GM23338 (cell line): ENCODE results near the gene SGO2. TPM values are rescaled to one million over a fixed set of nuclear protein-coding genes. Genes with fewer than 3 reads are reported as not detected.

Experiments
- ATAC-seq: fragments of 200-7000 bp; cut with Tn5 transposase; 3 replicates; pipeline ENCODE4 v1.9.1; 2020
- DNase-seq: peaks from one replicate; pipeline ENCODE4 v3.0.0-alpha.2; 2015; ENCODE audit warnings: low spot score
- H2AFZ ChIP-seq: fragments of 200-600 bp; sonication (generic); 2 replicates; pipeline ENCODE4 v1.8.0; 2016; ENCODE audit warnings: antibody characterized with exemption, mild to moderate bottlenecking, moderate library complexity
- H3F3A ChIP-seq: fragments of 200-600 bp; sonication (generic); replicated peaks from 2 replicates; pipeline ENCODE4 v1.8.0; 2017; ENCODE audit warnings: antibody characterized with exemption, mixed run types, low read depth
- H3K27ac ChIP-seq: fragments of 200-600 bp; sonication (generic); 2 replicates; pipeline ENCODE4 v1.6.1; 2016; ENCODE audit warnings: low read depth
- H3K27me3 ChIP-seq: fragments of 200-600 bp; sonication (generic); 2 replicates; pipeline ENCODE4 v1.8.0; 2016; ENCODE audit warnings: mild to moderate bottlenecking, mixed run types, moderate library complexity; ENCODE audit not compliant: insufficient read depth
- H3K36me3 ChIP-seq: fragments of 200-600 bp; sonication (generic); 2 replicates; pipeline ENCODE4 v1.8.0; 2016; ENCODE audit warnings: mild to moderate bottlenecking; ENCODE audit not compliant: insufficient read depth
- H3K4me1 ChIP-seq: fragments of 200-600 bp; sonication (generic); 2 replicates; pipeline ENCODE4 v1.8.0; 2016; ENCODE audit warnings: mild to moderate bottlenecking, moderate library complexity; ENCODE audit not compliant: insufficient read depth
- H3K4me2 ChIP-seq: fragments of 200-600 bp; sonication (generic); 2 replicates; pipeline ENCODE4 v1.7.1; 2017; ENCODE audit warnings: mixed run types
- H3K4me3 ChIP-seq: fragments of 200-600 bp; sonication (generic); 2 replicates; pipeline ENCODE4 v1.6.1; 2016; ENCODE audit warnings: mixed run types
- H3K79me2 ChIP-seq: fragments of 200-600 bp; sonication (generic); replicated peaks from 2 replicates; pipeline ENCODE4 v1.8.0; 2017; ENCODE audit warnings: mild to moderate bottlenecking; ENCODE audit not compliant: insufficient read depth
- H3K9me2 ChIP-seq: fragments of 200-600 bp; sonication (generic); 2 replicates; pipeline ENCODE4 v1.8.0; 2017; ENCODE audit not compliant: insufficient read depth
- H4K20me1 ChIP-seq: fragments of 200-600 bp; sonication (generic); replicated peaks from 2 replicates; pipeline ENCODE4 v1.8.0; 2017; ENCODE audit warnings: mild to moderate bottlenecking; ENCODE audit not compliant: insufficient read depth
- H3K27ac Mint-ChIP-seq: 2 replicates; pipeline ENCODE4 v1.8.0; 2020; ENCODE audit warnings: inconsistent platforms, mild to moderate bottlenecking, moderate library complexity, mixed read lengths
- H3K27me3 Mint-ChIP-seq: 3 replicates; pipeline ENCODE4 v1.8.0; 2022; ENCODE audit warnings: low read depth, mild to moderate bottlenecking, moderate library complexity, mixed read lengths, inconsistent platforms; ENCODE audit not compliant: insufficient read depth, poor library complexity
- H3K36me3 Mint-ChIP-seq: 3 replicates; pipeline ENCODE4 v1.8.0; 2021; ENCODE audit warnings: low read depth, mild to moderate bottlenecking, inconsistent platforms, moderate library complexity, mixed read lengths
- H3K4me1 Mint-ChIP-seq: 3 replicates; pipeline ENCODE4 v1.8.0; 2020; ENCODE audit warnings: mild to moderate bottlenecking, inconsistent platforms, mixed read lengths
- H3K4me3 Mint-ChIP-seq: 3 replicates; pipeline ENCODE4 v1.8.0; 2021; ENCODE audit warnings: moderate library complexity, mild to moderate bottlenecking, inconsistent platforms, mixed read lengths
- H3K9me3 Mint-ChIP-seq: 3 replicates; pipeline ENCODE4 v1.8.0; 2020; ENCODE audit warnings: moderate library complexity, mild to moderate bottlenecking, inconsistent platforms, mixed read lengths
- NANOG ChIP-seq: IDR thresholded peaks from 2 replicates; pipeline ENCODE4 v1.6.1; 2016; ENCODE audit warnings: antibody characterized with exemption, borderline replicate concordance
- polyA plus RNA-seq: library from polyadenylated mRNA; unstranded; fragments of >200 nt; fragmentation: Nextera tagmentation; extraction: Ambion mirVana; gene quantifications from 2 replicates; pipeline ENCODE4 v1.2.1, GENCODE V29; 2016
- total RNA-seq: library from RNA; depleted of rRNA; stranded (reverse); fragments of >200 nt; shearing (Covaris generic); gene quantifications from 2 replicates; pipeline ENCODE4 v1.2.3, GENCODE V29; 2014
- TF ChIP-seq, protein P1 (sequence below), 2 experiments: fragments of 200-600 bp in 1 of 2; sonication (generic) in 1 of 2; conservative IDR thresholded peaks; 2 replicates each; pipeline versions ENCODE4 v1.5.1 to v1.6.1; 2016 to 2017; ENCODE audit warnings: antibody characterized with exemption in 2 of 2, low read depth in 2 of 2, mild to moderate bottlenecking in 2 of 2, moderate library complexity in 1 of 2
- TF ChIP-seq, protein P2 (sequence below): fragments of 250-450 bp; sonication (Bioruptor Pico); IDR thresholded peaks from 2 replicates; pipeline ENCODE4 v1.5.0; 2020; ENCODE audit warnings: mild to moderate bottlenecking, moderate library complexity
- TF ChIP-seq, protein P3 (sequence below): IDR thresholded peaks from 2 replicates; pipeline ENCODE4 v1.6.1; 2016; ENCODE audit warnings: antibody characterized with exemption

Gene SGO2
- total and polyA plus RNA-seq, 2 experiments from 2014 or later, result 32.6 to 47.7 TPM

DNA sequence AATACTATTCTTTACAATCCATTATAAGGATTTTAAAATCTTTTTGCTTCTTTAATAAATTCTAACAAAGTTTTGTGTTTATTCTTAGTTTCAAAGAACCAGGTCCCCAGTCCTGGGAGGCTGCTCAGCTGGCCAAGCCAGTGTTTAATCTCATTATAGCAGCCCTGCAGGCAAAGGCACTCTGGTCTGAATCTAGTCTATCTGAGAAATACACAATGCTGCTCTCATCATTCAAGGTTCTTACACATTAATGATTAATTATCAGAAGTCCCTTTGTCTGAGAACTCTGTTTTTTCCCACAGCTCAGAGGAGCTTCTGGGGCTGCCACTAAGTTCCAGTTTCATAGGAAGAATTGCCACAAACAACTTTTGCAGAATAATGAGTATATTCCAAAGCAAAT is 43.8 kb upstream of the SGO2 start:
- ATAC-seq, result no peak

DNA sequence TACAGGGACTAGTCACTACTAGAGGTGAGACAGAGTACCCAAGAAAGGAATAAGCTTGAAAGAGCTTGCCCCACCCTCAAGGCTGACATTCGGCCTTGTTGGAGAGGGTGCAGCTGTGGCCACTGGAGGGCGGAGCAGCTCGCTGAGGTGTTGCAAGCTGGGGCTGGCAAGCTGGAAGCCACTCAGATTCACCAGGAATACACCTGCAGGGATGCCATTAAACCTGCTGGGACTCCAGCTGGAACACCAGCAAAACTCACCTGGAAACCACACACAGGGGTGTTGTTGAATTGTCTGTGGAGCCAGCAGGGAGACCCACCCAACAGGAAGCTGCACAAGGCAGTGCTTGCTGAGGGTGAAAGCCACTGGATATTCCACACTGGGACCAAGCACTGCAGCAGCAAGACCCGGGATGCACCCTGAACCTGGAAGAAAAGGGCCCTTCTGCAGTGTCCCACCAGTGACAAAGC is 42.2 kb upstream of the SGO2 start:
- Histone ChIP-seq H4K20me1 (no peaks in the 10 kb centered on the region), H3K9me2 (no peaks in the 10 kb centered on the region), H3F3A (no peaks in the 10 kb centered on the region), H3K4me1 (peaks cover 14% of the 10 kb centered on the region), H3K4me2 (no peak overlapping the region), H2AFZ (no peak overlapping the region), H3K4me3 (no peak overlapping the region), H3K27me3 (no peaks in the 10 kb centered on the region), H3K79me2 (no peaks in the 10 kb centered on the region), H3K27ac (no peak overlapping the region), H3K36me3 (no peaks in the 10 kb centered on the region)
- peak; percentile 85 for ATAC-seq
- peaks cover 2% of the 10 kb centered on the region for H3K27me3 Mint-ChIP-seq
- no peaks in the 10 kb centered on the region for H3K9me3 Mint-ChIP-seq
- H3K27ac Mint-ChIP-seq, result no peak overlapping the region
- DNase-seq, result peak; percentile 88
- peaks cover 16% of the 10 kb centered on the region for H3K36me3 Mint-ChIP-seq
- TF ChIP-seq, protein P1, sequence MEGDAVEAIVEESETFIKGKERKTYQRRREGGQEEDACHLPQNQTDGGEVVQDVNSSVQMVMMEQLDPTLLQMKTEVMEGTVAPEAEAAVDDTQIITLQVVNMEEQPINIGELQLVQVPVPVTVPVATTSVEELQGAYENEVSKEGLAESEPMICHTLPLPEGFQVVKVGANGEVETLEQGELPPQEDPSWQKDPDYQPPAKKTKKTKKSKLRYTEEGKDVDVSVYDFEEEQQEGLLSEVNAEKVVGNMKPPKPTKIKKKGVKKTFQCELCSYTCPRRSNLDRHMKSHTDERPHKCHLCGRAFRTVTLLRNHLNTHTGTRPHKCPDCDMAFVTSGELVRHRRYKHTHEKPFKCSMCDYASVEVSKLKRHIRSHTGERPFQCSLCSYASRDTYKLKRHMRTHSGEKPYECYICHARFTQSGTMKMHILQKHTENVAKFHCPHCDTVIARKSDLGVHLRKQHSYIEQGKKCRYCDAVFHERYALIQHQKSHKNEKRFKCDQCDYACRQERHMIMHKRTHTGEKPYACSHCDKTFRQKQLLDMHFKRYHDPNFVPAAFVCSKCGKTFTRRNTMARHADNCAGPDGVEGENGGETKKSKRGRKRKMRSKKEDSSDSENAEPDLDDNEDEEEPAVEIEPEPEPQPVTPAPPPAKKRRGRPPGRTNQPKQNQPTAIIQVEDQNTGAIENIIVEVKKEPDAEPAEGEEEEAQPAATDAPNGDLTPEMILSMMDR (conservative IDR thresholded peaks at IDR 0.05; ENCODE audit: low read depth in 2 of 2), result peak; percentile 76 to 94
- TF ChIP-seq, protein P2, sequence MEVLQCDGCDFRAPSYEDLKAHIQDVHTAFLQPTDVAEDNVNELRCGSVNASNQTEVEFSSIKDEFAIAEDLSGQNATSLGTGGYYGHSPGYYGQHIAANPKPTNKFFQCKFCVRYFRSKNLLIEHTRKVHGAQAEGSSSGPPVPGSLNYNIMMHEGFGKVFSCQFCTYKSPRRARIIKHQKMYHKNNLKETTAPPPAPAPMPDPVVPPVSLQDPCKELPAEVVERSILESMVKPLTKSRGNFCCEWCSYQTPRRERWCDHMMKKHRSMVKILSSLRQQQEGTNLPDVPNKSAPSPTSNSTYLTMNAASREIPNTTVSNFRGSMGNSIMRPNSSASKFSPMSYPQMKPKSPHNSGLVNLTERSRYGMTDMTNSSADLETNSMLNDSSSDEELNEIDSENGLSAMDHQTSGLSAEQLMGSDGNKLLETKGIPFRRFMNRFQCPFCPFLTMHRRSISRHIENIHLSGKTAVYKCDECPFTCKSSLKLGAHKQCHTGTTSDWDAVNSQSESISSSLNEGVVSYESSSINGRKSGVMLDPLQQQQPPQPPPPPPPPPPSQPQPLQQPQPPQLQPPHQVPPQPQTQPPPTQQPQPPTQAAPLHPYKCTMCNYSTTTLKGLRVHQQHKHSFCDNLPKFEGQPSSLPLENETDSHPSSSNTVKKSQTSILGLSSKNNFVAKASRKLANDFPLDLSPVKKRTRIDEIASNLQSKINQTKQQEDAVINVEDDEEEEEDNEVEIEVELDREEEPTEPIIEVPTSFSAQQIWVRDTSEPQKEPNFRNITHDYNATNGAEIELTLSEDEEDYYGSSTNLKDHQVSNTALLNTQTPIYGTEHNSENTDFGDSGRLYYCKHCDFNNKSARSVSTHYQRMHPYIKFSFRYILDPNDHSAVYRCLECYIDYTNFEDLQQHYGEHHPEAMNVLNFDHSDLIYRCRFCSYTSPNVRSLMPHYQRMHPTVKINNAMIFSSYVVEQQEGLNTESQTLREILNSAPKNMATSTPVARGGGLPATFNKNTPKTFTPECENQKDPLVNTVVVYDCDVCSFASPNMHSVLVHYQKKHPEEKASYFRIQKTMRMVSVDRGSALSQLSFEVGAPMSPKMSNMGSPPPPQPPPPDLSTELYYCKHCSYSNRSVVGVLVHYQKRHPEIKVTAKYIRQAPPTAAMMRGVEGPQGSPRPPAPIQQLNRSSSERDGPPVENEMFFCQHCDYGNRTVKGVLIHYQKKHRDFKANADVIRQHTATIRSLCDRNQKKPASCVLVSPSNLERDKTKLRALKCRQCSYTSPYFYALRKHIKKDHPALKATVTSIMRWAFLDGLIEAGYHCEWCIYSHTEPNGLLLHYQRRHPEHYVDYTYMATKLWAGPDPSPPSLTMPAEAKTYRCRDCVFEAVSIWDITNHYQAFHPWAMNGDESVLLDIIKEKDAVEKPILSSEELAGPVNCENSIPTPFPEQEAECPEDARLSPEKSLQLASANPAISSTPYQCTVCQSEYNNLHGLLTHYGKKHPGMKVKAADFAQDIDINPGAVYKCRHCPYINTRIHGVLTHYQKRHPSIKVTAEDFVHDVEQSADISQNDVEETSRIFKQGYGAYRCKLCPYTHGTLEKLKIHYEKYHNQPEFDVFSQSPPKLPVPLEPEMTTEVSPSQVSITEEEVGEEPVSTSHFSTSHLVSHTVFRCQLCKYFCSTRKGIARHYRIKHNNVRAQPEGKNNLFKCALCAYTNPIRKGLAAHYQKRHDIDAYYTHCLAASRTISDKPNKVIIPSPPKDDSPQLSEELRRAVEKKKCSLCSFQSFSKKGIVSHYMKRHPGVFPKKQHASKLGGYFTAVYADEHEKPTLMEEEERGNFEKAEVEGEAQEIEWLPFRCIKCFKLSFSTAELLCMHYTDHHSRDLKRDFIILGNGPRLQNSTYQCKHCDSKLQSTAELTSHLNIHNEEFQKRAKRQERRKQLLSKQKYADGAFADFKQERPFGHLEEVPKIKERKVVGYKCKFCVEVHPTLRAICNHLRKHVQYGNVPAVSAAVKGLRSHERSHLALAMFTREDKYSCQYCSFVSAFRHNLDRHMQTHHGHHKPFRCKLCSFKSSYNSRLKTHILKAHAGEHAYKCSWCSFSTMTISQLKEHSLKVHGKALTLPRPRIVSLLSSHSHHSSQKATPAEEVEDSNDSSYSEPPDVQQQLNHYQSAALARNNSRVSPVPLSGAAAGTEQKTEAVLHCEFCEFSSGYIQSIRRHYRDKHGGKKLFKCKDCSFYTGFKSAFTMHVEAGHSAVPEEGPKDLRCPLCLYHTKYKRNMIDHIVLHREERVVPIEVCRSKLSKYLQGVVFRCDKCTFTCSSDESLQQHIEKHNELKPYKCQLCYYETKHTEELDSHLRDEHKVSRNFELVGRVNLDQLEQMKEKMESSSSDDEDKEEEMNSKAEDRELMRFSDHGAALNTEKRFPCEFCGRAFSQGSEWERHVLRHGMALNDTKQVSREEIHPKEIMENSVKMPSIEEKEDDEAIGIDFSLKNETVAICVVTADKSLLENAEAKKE (CRISPR knock-in tag), result no peak
- peaks cover 28% of the 10 kb centered on the region for H3K4me1 Mint-ChIP-seq
- H3K4me3 Mint-ChIP-seq, result no peak overlapping the region

More for the DNA sequence above, 43.8 kb upstream of the SGO2 start:
- peaks cover 13% of the 10 kb centered on the region; the same call in 1 of the 2 replicates for H3K36me3 ChIP-seq
- Mint-ChIP-seq H3K36me3 (peaks cover 30% of the 10 kb centered on the region), H3K27me3 (peaks cover 2% of the 10 kb centered on the region), H3K4me3 (no peak overlapping the region), H3K4me1 (peaks cover 28% of the 10 kb centered on the region), H3K27ac (no peak overlapping the region), H3K9me3 (no peaks in the 10 kb centered on the region)
- H3K27ac ChIP-seq, result no peak overlapping the region
- H2AFZ ChIP-seq, result no peak overlapping the region
- no peaks in the 10 kb centered on the region for H3K27me3 ChIP-seq
- H3K4me1 ChIP-seq, result peaks cover 14% of the 10 kb centered on the region
- H3K79me2 ChIP-seq, result no peaks in the 10 kb centered on the region
- H3K4me2 ChIP-seq, result no peak overlapping the region
- H3F3A ChIP-seq, result no peaks in the 10 kb centered on the region
- DNase-seq, result no peak
- TF ChIP-seq, protein P3, sequence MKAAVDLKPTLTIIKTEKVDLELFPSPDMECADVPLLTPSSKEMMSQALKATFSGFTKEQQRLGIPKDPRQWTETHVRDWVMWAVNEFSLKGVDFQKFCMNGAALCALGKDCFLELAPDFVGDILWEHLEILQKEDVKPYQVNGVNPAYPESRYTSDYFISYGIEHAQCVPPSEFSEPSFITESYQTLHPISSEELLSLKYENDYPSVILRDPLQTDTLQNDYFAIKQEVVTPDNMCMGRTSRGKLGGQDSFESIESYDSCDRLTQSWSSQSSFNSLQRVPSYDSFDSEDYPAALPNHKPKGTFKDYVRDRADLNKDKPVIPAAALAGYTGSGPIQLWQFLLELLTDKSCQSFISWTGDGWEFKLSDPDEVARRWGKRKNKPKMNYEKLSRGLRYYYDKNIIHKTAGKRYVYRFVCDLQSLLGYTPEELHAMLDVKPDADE, result no peak
- no peak for TF ChIP-seq NANOG
- no peak overlapping the region for H3K4me3 ChIP-seq
- H3K9me2 ChIP-seq, result no peaks in the 10 kb centered on the region
- no peaks in the 10 kb centered on the region for H4K20me1 ChIP-seq
